ENCODE results near the gene SLC6A11.

Gene SLC6A11

GRCh38 chr3:10911350-10912002 is 95.4 kb downstream of the SLC6A11 start:
- no peak for TF ChIP-seq CTCF (IDR thresholded peaks at IDR 0.05; ENCODE audit: low read depth, low read length, missing control alignments)
- no peak for DNase-seq
- H3K27me3 ChIP-seq (replicated peaks), result no peaks in the 10 kb centered on the region
- in situ Hi-C loops (cut with HindIII; ENCODE audit: low pct_ligation_motif_present, low sequenced_read_pairs), result no loop called here
- no peak overlapping the region for H3K27ac ChIP-seq
- H3K36me3 ChIP-seq (replicated peaks), result no peaks in the 10 kb centered on the region
- H3K4me3 ChIP-seq (ENCODE audit: low read depth, low read length), result no peak overlapping the region

DNA sequence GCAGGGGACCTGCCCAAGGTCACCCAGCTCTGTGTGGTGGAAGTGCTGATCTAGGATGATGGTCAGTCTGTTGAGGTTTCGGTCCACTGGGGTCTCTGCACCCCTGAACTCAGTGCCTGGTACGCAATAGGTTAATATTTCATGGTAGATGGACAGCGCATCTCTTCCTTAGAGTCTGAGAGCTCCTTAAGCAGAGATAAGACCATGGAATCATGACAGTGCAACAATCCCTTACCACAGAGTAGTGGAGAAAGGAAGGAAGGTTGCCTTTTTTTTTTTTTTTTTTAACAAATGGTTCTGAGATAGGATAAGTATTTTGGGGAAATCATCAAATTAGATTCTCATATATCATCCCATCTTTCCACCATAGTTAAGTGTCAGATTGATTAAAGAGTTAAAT is 96.8 kb downstream of the SLC6A11 start:
- Histone ChIP-seq H3K27me3 (replicated peaks) (no peaks in the 10 kb centered on the region), H3K4me3 (ENCODE audit: low read depth, low read length) (no peak overlapping the region), H3K36me3 (replicated peaks) (no peaks in the 10 kb centered on the region), H3K27ac (no peak overlapping the region)
- no peak for DNase-seq
- no peak for TF ChIP-seq CTCF (IDR thresholded peaks at IDR 0.05; ENCODE audit: low read depth, low read length, missing control alignments)
- in situ Hi-C loops (cut with HindIII; ENCODE audit: low pct_ligation_motif_present, low sequenced_read_pairs), result no loop called here

- Histone ChIP-seq H3K27ac (no peak overlapping the region), H3K36me3 (replicated peaks) (no peaks in the 10 kb centered on the region), H3K27me3 (replicated peaks) (no peaks in the 10 kb centered on the region), H3K4me3 (ENCODE audit: low read depth, low read length) (no peak overlapping the region)
- no peak for TF ChIP-seq CTCF (IDR thresholded peaks at IDR 0.05; ENCODE audit: low read depth, low read length, missing control alignments)
- no peak for DNase-seq
- in situ Hi-C loops (cut with HindIII; ENCODE audit: low pct_ligation_motif_present, low sequenced_read_pairs), result no loop called here
Measured at GRCh38 chr3:10915376-10915775, 99.3 kb downstream of the SLC6A11 start.

DNA sequence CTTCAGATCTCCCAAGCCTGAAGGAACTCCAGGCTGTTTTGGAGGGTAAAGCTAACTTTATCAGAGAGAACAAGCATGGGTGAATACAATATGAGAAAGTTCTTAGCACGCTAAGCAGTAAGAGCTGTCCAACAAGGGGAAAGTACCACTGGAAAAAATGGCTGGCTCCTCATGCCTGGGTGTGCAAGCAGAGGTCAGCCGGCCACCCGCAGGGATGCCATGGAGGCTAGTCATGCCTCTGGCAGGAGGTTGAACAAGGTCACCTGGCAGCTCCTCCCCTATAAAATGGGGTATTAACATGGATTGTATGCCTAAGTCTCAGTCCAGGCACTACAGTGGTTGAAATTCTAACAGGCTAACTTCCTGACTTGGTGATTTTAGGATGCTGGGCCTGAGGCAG is 101.1 kb downstream of the SLC6A11 start:
- no peak for DNase-seq
- H3K4me3 ChIP-seq (ENCODE audit: low read depth, low read length), result no peak overlapping the region
- H3K27ac ChIP-seq, result no peak overlapping the region
- no peak for TF ChIP-seq CTCF (IDR thresholded peaks at IDR 0.05; ENCODE audit: low read depth, low read length, missing control alignments)
- no peaks in the 10 kb centered on the region for H3K27me3 ChIP-seq (replicated peaks)
- no peaks in the 10 kb centered on the region for H3K36me3 ChIP-seq (replicated peaks)
- in situ Hi-C loops (cut with HindIII; ENCODE audit: low pct_ligation_motif_present, low sequenced_read_pairs), result no loop called here

DNA sequence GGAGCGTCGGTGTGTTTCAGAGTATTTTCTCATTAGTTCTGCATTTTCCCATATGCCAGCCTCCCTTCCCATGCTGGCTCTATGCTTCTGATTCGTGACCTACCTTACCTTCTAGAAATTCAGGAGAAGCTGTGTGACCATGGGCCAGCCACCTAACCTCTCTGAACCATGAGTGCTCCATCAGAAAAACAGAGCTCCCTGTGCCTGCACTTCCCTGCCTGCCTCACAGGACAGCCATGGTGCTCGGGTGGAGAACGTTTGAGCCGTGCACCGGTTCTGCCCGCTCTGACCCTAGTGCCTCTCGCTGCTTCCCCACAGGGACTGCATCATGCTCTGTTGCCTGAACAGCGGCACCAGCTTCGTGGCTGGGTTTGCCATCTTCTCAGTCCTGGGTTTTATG is 102.0 kb downstream of the SLC6A11 start:
- no peak for DNase-seq
- Histone ChIP-seq H3K36me3 (replicated peaks) (no peaks in the 10 kb centered on the region), H3K4me3 (ENCODE audit: low read depth, low read length) (no peak overlapping the region), H3K27me3 (replicated peaks) (peaks cover 2% of the 10 kb centered on the region), H3K27ac (no peak overlapping the region)
- no peak for TF ChIP-seq CTCF (IDR thresholded peaks at IDR 0.05; ENCODE audit: low read depth, low read length, missing control alignments)
- in situ Hi-C loops (cut with HindIII; ENCODE audit: low pct_ligation_motif_present, low sequenced_read_pairs), result no loop called here

DNA sequence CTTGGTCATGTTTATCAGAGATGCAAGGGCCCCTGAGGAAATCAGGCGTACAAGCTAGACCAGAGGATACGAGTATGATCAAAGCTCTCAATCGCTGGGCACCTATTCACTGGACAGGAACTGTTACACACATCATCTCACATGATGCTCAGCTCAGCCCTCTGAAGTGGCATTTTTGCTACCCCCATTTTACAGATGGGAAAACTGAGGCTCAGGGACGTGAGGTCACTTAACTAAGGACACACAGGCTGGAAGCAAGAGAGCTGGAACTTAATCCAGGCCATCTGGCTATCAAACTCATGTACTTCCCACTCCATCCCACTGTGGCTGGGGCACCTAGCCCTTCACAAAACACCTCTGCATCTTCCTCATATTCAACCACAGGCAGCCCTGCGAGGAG is 103.6 kb downstream of the SLC6A11 start:
- H3K36me3 ChIP-seq (replicated peaks), result no peaks in the 10 kb centered on the region
- H3K4me3 ChIP-seq (ENCODE audit: low read depth, low read length), result no peak overlapping the region
- in situ Hi-C loops (cut with HindIII; ENCODE audit: low pct_ligation_motif_present, low sequenced_read_pairs), result no loop called here
- no peak for DNase-seq
- no peak for TF ChIP-seq CTCF (IDR thresholded peaks at IDR 0.05; ENCODE audit: low read depth, low read length, missing control alignments)
- H3K27ac ChIP-seq, result no peak overlapping the region
- peaks cover 5% of the 10 kb centered on the region for H3K27me3 ChIP-seq (replicated peaks)
